GM19467 (cell line): ENCODE data around the gene WNT2B.

Experiments used
- ATAC-seq: cut with Tn5 transposase; IDR thresholded peaks from one replicate; pipeline ENCODE4 v1.9.1; 2021; ENCODE audit warnings: mild to moderate bottlenecking, moderate library complexity; ENCODE audit not compliant: unreplicated experiment

Gene WNT2B

DNA sequence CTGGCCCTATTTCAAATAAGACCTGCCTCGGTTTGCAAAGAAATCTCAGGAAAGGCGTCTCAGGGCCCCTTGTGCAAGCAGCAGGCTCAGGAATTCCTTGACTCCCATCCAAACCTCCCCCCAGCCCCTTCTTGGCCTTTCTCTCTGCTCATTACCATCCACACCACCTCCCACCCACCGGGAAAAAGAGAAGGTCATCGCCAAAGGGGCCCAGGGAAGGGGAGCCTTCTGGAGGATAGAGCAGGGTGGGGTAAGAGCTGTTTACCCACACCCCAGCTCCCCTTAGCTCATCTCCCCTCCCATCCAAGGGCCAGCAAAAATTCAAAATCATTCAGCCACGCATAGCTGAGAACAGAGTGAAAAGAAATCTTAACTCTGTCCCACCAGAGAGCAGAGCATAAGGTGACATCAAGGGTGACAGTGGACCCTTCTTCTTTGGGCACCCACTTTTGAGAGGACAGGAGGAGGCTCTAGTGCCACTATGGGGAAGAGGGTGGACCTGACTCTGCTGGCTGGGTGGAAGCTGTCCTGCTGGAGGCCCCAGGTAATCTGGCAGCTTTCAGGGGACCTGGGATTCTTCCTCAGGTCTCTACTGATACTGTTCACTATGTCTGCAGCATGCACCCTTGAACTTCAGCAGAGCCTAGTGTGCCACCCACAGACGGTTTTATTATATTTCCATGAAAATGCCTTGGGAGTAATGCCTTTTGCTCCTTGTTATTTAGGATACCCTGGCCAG lies 3.9 kb upstream of the WNT2B start:
- no peak for ATAC-seq

- ATAC-seq = no peak
These were observed 3.4 kb upstream of the WNT2B start for GRCh38 chr1:112505400-112505785.

GRCh38 chr1:112505878-112506277 lies 2.9 kb upstream of the WNT2B start:
- no peak for ATAC-seq

DNA sequence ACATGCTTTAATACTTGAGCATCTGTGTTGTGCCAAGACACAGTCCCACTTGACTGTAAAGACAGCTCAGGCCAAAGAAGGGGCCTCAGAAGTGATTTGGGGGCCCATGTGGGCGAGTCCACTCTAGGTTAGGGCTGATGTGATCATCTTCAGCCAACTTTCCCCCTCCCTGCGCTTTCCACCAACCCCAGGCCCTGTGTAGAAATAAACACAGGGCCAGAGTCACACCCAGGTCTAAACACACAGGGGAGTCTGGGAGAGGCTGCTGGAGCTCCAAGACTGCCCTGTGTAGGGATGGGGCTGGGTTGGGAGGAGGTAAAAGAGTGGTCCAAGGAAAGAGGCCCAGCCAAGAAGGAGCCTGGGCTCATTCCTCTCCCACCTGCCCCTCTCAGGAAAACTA lies 2.5 kb upstream of the WNT2B start:
- no peak for ATAC-seq

DNA sequence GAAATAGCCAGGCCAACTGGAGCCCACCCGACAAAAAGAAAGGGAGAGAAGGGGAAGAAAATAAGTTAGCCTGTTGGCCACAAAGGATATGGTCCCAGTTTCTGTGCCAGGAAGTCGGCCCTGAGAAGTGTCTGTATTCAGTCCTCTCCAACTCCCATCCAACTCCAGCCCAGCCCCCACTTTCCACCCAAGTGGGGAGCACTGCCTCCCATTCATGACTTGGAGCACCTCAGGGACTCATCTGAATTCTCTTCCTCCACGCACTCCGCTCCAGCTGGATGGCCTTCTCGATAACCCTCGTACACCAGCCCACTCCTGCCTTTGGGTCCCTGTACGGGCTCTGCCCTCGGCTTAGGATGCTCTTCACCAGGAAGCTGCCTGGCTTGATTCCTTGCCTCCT lies 2.0 kb upstream of the WNT2B start:
- ATAC-seq = no peak

- no peak for ATAC-seq
These were observed 1.4 kb upstream of the WNT2B start for GRCh38 chr1:112507336-112507735.

- no peak for ATAC-seq
These were observed 866 bp upstream of the WNT2B start for GRCh38 chr1:112507921-112508277.

DNA sequence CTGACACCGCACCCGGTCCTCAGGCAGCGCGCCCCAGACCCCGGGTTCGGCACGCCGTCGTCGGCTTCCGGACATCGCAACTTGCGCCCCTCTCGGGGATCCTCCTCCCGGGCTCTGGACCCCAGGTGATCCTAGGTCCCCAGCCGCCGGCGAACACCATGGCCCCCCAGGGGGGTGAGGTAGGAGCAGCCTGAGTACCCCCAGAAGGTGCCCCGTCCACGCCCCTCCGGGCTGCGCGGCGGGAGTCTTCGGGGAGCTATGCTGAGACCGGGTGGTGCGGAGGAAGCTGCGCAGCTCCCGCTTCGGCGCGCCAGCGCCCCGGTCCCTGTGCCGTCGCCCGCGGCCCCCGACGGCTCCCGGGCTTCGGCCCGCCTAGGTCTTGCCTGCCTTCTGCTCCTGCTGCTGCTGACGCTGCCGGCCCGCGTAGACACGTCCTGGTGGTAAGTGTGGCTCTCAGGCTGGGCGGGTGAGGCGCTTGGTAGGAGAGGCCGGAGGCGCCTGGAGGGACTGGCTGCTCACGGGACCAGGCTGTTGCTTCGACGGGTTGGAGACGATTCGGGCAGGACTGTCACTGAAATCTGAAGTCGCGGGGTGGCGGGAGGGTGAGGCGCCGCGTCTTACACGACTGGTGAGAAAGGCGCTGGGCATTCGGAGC lies 367 bp downstream of the WNT2B start:
- ATAC-seq = no peak

- no peak for ATAC-seq
These were observed 954 bp downstream of the WNT2B start for GRCh38 chr1:112509660-112510178.

DNA sequence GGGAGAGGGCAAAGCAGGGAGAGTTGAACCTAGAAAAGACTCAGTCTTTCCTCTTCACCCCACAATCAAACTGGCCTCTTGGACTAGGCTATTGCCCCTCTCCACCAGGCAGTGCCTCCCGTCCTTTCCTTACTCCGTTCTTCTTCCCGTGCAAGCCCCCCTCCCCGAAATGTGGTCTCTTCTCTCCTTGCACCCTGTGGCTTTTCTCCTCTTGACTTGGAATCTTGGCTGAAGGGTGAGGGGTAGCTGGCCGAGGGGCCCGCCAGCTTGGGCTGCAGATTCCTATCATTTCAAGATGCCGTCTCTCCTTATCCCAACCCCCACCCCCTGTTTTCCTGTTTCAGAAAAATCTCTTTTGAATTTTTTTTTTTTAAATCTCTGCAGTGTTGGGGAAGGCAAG lies 1.6 kb downstream of the WNT2B start:
- no peak for ATAC-seq

DNA sequence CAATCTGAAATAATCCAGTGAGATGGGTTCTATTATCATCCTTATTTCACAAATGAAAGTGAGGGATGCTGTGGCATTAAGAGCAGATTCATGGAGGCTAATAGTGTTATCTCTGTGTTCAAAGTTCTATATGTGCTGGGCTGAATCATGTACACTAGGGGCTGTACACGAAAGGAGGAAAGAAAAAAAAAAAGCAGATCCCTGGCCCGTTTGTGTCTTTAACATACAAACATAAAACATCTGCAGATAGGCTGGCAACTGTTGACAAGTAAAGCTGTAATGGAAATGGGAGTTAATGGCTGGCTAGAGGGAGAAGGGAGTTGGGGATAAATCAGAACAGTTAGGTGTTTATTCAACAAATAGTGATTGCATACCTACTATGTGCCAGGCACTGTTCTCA lies 3.1 kb downstream of the WNT2B start:
- no peak for ATAC-seq

GRCh38 chr1:112513112-112513870 lies 4.5 kb downstream of the WNT2B start:
- ATAC-seq = no peak

DNA sequence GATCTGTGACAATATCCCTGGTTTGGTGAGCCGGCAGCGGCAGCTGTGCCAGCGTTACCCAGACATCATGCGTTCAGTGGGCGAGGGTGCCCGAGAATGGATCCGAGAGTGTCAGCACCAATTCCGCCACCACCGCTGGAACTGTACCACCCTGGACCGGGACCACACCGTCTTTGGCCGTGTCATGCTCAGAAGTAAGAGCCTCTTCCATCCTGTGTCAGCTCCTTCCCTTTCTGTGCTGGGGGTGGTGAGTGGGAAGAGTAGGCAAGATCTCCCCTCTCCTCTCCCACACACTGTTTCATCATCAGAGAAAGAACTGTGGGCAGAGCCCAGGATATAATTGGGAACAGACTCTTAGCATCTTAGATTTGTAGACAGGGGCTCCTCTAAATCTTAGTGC lies 6.1 kb downstream of the WNT2B start:
- ATAC-seq = no peak

DNA sequence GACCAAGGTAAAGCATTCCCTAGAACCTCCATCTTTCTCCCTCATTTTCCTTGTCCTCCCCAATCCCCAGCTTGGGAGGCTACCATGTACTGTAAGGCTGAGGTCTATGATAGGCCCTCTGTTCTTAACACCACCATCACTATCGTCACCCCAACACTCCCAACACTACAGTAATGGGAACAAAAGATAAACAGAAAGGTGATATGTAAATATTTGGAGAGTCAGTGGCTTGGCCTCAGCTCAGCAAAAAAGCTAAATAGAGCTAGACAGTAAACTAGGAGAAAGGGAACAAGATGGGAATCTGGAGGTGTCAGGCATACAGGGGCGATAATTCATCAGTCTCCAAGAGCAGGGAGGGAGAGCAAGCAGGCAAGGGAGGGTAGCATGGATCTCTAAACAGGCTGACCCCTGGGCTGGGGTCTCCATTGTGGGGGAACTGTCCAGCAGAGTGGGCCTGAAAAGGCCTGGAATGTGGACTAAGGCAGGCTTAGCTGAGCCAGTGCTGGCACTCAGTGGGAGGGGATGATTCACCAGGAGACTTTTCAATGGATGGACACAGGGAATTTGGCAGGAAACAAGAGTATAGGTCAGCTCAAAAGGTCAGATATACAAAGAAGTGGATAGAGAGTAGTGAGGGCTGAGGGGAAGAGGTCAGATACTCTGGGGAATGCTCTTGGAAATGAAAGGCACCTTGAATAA lies 6.7 kb downstream of the WNT2B start:
- no peak for ATAC-seq

DNA sequence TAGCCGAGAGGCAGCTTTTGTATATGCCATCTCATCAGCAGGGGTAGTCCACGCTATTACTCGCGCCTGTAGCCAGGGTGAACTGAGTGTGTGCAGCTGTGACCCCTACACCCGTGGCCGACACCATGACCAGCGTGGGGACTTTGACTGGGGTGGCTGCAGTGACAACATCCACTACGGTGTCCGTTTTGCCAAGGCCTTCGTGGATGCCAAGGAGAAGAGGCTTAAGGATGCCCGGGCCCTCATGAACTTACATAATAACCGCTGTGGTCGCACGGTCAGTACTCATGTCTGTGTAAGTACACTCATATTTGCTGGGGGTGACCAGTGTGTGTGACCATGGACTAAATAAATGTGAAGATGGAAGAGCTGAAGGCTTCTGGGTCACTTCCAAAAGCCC lies 7.4 kb downstream of the WNT2B start:
- ATAC-seq = no peak

DNA sequence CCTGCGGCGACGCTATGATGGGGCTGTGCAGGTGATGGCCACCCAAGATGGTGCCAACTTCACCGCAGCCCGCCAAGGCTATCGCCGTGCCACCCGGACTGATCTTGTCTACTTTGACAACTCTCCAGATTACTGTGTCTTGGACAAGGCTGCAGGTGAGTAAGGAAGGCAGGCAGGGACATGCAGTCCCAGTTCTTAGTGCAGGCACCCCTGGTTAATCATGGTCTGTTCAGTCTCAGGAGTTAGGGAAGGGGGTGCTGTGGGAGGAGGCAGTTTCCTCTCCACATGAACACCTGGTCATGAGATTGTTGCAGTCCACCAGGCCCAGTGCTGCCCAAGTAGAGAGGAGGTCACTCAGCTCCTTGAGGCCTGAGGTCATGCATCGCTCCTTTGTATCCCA lies 8.5 kb downstream of the WNT2B start:
- no peak for ATAC-seq

- no peak for ATAC-seq
These were observed 8.9 kb downstream of the WNT2B start for GRCh38 chr1:112517646-112518045.

DNA sequence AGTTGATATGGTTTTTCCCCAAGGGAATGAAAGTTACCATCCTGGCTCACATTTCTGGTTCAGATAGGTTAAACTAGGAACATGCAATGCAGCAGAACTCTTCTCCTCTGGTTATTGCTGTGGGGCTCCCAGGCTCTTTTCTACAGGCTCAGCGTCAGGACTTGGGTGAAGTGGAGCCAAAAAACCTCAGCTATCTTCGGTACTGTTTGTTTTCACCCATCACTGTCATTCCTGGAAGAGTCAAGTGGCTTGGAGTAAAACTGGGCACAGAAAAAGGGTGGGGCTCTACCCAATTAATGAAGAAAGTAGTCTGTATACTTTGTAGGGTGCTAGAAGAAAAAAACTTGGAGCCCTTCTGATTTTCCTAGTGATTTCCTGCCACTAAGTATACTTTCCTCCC lies 9.4 kb downstream of the WNT2B start:
- ATAC-seq = no peak

GRCh38 chr1:112520166-112520565 lies 11.4 kb downstream of the WNT2B start:
- ATAC-seq = no peak

- ATAC-seq = no peak
These were observed 13.9 kb downstream of the WNT2B start for GRCh38 chr1:112522621-112523020.

- ATAC-seq = no peak
These were observed 15.5 kb downstream of the WNT2B start for GRCh38 chr1:112524251-112524650.
